KMS-11 (cell line): ENCODE data around the gene AKR1C2.
"Not testable (repeated sequence)": the region's sequence is repeated elsewhere in the genome, so short reads cannot be mapped to it uniquely, and the experiment has no call there.

Experiments used
- H2AFZ ChIP-seq: fragments of 200-600 bp; sonication (generic); 2 replicates; pipeline ENCODE4 v1.6.1; 2016; ENCODE audit warnings: antibody characterized with exemption, mixed run types, low read depth
- H3K27ac ChIP-seq: fragments of 200-600 bp; sonication (generic); 2 replicates; pipeline ENCODE4 v1.6.1; 2016; ENCODE audit warnings: mild to moderate bottlenecking, mixed run types
- H3K27me3 ChIP-seq: fragments of 200-600 bp; sonication (generic); 2 replicates; pipeline ENCODE4 v1.6.1; 2017; ENCODE audit warnings: mild to moderate bottlenecking, low read depth, mixed run types, moderate library complexity; ENCODE audit not compliant: insufficient read depth
- H3K36me3 ChIP-seq: fragments of 200-600 bp; sonication (generic); 2 replicates; pipeline ENCODE4 v1.6.1; 2017; ENCODE audit warnings: mild to moderate bottlenecking, mixed run types; ENCODE audit not compliant: insufficient read depth
- H3K4me1 ChIP-seq: fragments of 200-600 bp; sonication (generic); 2 replicates; pipeline ENCODE4 v1.6.1; 2016; ENCODE audit warnings: mild to moderate bottlenecking, low read depth, mixed run types; ENCODE audit not compliant: poor library complexity, severe bottlenecking
- H3K4me2 ChIP-seq: fragments of 200-600 bp; sonication (generic); 2 replicates; pipeline ENCODE4 v1.7.0; 2016; ENCODE audit warnings: mild to moderate bottlenecking, mixed run types
- H3K4me3 ChIP-seq: fragments of 200-600 bp; sonication (generic); IDR thresholded peaks from 2 replicates; pipeline ENCODE4 v1.6.1; 2017; ENCODE audit warnings: low read depth, low read length, mixed read lengths; ENCODE audit not compliant: insufficient read depth
- H3K79me2 ChIP-seq: fragments of 200-600 bp; sonication (generic); 2 replicates; pipeline ENCODE4 v1.6.1; 2016; ENCODE audit warnings: low read depth, mixed run types; ENCODE audit not compliant: insufficient read depth
- H3K9ac ChIP-seq: fragments of 200-600 bp; sonication (generic); 2 replicates; pipeline ENCODE4 v1.6.1; 2016; ENCODE audit warnings: mild to moderate bottlenecking, mixed run types
- H4K20me1 ChIP-seq: fragments of 200-600 bp; sonication (generic); 2 replicates; pipeline ENCODE4 v1.6.1; 2016; ENCODE audit warnings: mild to moderate bottlenecking, mixed run types; ENCODE audit not compliant: insufficient read depth
- TF ChIP-seq, protein P1 (sequence below): fragments of 200-600 bp; sonication (generic); conservative IDR thresholded peaks from 2 replicates; pipeline ENCODE4 v1.6.1; 2017; ENCODE audit warnings: low read depth, mild to moderate bottlenecking, antibody characterized with exemption, low read length, moderate library complexity, mixed read lengths

The AKR1C2 gene

GRCh38 chr10:5036511-5036910, 32.9 kb upstream of the AKR1C2 start:
- TF ChIP-seq, protein P1, sequence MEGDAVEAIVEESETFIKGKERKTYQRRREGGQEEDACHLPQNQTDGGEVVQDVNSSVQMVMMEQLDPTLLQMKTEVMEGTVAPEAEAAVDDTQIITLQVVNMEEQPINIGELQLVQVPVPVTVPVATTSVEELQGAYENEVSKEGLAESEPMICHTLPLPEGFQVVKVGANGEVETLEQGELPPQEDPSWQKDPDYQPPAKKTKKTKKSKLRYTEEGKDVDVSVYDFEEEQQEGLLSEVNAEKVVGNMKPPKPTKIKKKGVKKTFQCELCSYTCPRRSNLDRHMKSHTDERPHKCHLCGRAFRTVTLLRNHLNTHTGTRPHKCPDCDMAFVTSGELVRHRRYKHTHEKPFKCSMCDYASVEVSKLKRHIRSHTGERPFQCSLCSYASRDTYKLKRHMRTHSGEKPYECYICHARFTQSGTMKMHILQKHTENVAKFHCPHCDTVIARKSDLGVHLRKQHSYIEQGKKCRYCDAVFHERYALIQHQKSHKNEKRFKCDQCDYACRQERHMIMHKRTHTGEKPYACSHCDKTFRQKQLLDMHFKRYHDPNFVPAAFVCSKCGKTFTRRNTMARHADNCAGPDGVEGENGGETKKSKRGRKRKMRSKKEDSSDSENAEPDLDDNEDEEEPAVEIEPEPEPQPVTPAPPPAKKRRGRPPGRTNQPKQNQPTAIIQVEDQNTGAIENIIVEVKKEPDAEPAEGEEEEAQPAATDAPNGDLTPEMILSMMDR = no peak
- Histone ChIP-seq H3K4me1 (no peaks in the 10 kb centered on the region), H4K20me1 (no peaks in the 10 kb centered on the region), H3K4me2 (no peak overlapping the region), H3K79me2 (no peaks in the 10 kb centered on the region), H3K27ac (no peak overlapping the region), H3K27me3 (no peaks in the 10 kb centered on the region), H3K9ac (no peak overlapping the region), H2AFZ (no peak overlapping the region), H3K36me3 (no peaks in the 10 kb centered on the region), H3K4me3 (no peak overlapping the region)

GRCh38 chr10:5035356-5035755, 31.7 kb upstream of the AKR1C2 start:
- H3K27ac ChIP-seq = no peak overlapping the region
- TF ChIP-seq, protein P1 = no peak
- H3K36me3 ChIP-seq = no peaks in the 10 kb centered on the region
- H3K4me1 ChIP-seq = no peaks in the 10 kb centered on the region
- H2AFZ ChIP-seq = no peak overlapping the region
- no peaks in the 10 kb centered on the region for H3K27me3 ChIP-seq
- H3K79me2 ChIP-seq = no peaks in the 10 kb centered on the region
- H3K4me2 ChIP-seq = no peak overlapping the region
- no peak overlapping the region for H3K4me3 ChIP-seq
- H4K20me1 ChIP-seq = no peaks in the 10 kb centered on the region
- no peak overlapping the region for H3K9ac ChIP-seq

- H3K27me3 ChIP-seq = no peaks in the 10 kb centered on the region
- H3K79me2 ChIP-seq = no peaks in the 10 kb centered on the region
- no peak overlapping the region for H2AFZ ChIP-seq
- no peak overlapping the region for H3K4me2 ChIP-seq
- no peak overlapping the region for H3K4me3 ChIP-seq
- no peaks in the 10 kb centered on the region for H3K4me1 ChIP-seq
- no peak overlapping the region for H3K9ac ChIP-seq
- no peaks in the 10 kb centered on the region for H4K20me1 ChIP-seq
- TF ChIP-seq, protein P1 = no peak
- no peaks in the 10 kb centered on the region for H3K36me3 ChIP-seq
- H3K27ac ChIP-seq = no peak overlapping the region
Measured at GRCh38 chr10:5034588-5034987, 30.9 kb upstream of the AKR1C2 start.

DNA sequence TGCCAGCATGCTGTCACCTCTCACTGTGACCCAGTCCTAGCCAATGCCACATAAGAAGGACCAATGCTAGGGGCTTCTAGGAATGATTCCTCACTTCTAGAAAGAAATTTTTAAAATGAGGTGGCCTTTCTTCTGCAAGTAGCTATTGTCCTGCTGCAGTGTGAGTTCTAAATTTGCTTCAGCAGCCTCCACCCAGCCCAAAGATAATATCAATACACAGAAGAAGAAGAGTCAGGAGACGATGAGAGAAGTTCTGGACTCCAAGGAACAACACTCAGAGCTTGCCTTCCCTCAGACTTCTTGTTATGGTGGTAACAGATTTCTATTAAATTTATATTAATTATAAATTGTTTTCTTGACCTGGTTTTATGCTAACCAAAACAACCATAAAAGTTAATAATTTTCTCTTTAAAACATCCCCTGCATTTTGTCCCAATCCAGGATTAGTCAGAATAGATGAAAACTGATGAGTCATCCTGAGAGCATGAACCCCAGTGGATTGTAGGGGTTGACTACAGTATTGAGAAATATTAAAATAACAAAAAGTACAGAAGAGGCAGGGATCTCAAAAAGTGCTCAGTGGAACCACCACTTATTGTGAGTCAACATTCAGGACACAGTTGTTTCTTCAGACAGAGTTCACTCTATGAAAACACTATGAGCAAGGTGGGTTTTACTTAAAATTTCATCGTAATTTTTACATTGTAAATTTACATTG, 29.6 kb upstream of the AKR1C2 start:
- Histone ChIP-seq H3K36me3 (no peaks in the 10 kb centered on the region), H3K4me2 (no peak overlapping the region), H2AFZ (no peak overlapping the region), H3K4me1 (no peaks in the 10 kb centered on the region), H3K27me3 (no peaks in the 10 kb centered on the region), H3K79me2 (no peaks in the 10 kb centered on the region), H4K20me1 (no peaks in the 10 kb centered on the region), H3K27ac (no peak overlapping the region), H3K4me3 (no peak overlapping the region), H3K9ac (no peak overlapping the region)
- TF ChIP-seq, protein P1 = no peak

GRCh38 chr10:5032444-5032843, 28.8 kb upstream of the AKR1C2 start:
- not testable (repeated sequence) for H3K4me1 ChIP-seq, H4K20me1 ChIP-seq, H3K4me3 ChIP-seq, H2AFZ ChIP-seq, H3K79me2 ChIP-seq, H3K36me3 ChIP-seq, H3K27ac ChIP-seq, H3K4me2 ChIP-seq, H3K9ac ChIP-seq, H3K27me3 ChIP-seq

GRCh38 chr10:5031588-5031987, 27.9 kb upstream of the AKR1C2 start:
- H3K4me2 ChIP-seq, H3K4me3 ChIP-seq, H3K27ac ChIP-seq, H3K36me3 ChIP-seq, H2AFZ ChIP-seq, H3K4me1 ChIP-seq, H3K27me3 ChIP-seq, H3K79me2 ChIP-seq, H4K20me1 ChIP-seq, H3K9ac ChIP-seq: not testable (repeated sequence)
